IMR-90 (cell line): ENCODE data around the gene TP53BP1. TPM values are rescaled to one million over a fixed set of nuclear protein-coding genes. Genes with fewer than 3 reads are reported as not detected.
A peak's percentile ranks its signal among the peaks of the same experiment; 100 is the strongest.

ENCODE experiments used
- ATAC-seq: fragments of 200-7000 bp; cut with Tn5 transposase; 2 replicates; pipeline ENCODE4 v1.9.1; 2020; ENCODE audit warnings: low read depth, mild to moderate bottlenecking, moderate library complexity
- BruUV-seq: library from RNA; stranded (reverse); fragments of 400-500 nt; replicated peaks from 2 replicates; lab custom pipeline; 2021; lab: Mats Ljungman, UMichigan
- CTCF ChIA-PET: fragments of 300-600 bp; formaldehyde crosslinking; extraction: SDS; loops from one replicate; lab custom pipeline; 2021; ENCODE audit warnings: antibody characterized with exemption; lab: Yijun Ruan, JAX
- POLR2A ChIA-PET: fragments of 300-600 bp; sonication (Branson Sonifier 250); formaldehyde crosslinking; loops from one replicate; lab custom pipeline; 2022; ENCODE audit warnings: antibody characterized with exemption; ENCODE audit not compliant: unreplicated experiment; lab: Charles Lee
- DNase-seq: peaks from one replicate; pipeline ENCODE4 v3.0.0; 2013
- H2AFZ ChIP-seq: replicated peaks from 2 replicates; pipeline ENCODE3; 2013; ENCODE audit warnings: low read length, mild to moderate bottlenecking; ENCODE audit not compliant: poor library complexity
- H2AK5ac ChIP-seq: 2 replicates; pipeline ENCODE4 v1.6.1; 2013; ENCODE audit warnings: low read depth, low read length, inconsistent platforms
- H2AK9ac ChIP-seq: replicated peaks from 2 replicates; pipeline ENCODE3; 2013; ENCODE audit warnings: mild to moderate bottlenecking, low read depth, low read length, moderate library complexity; ENCODE audit not compliant: poor library complexity
- H2BK120ac ChIP-seq: 2 replicates; pipeline ENCODE4 v1.6.1; 2013; ENCODE audit warnings: low read depth, low read length, inconsistent platforms
- H2BK15ac ChIP-seq: 3 replicates; pipeline ENCODE4 v1.6.1; 2013; ENCODE audit warnings: low read depth, low read length, inconsistent platforms
- H2BK20ac ChIP-seq: 2 replicates; pipeline ENCODE4 v1.6.1; 2013; ENCODE audit warnings: low read depth, mild to moderate bottlenecking, inconsistent platforms, low read length, moderate library complexity
- H2BK5ac ChIP-seq: 2 replicates; pipeline ENCODE4 v1.6.1; 2013; ENCODE audit warnings: mild to moderate bottlenecking, low read depth, low read length, inconsistent platforms; ENCODE audit not compliant: poor library complexity, severe bottlenecking
- H3K14ac ChIP-seq: replicated peaks from 2 replicates; pipeline ENCODE4 v1.6.1; 2013; ENCODE audit warnings: low read depth, low read length, inconsistent platforms
- H3K18ac ChIP-seq: 2 replicates; pipeline ENCODE4 v1.6.1; 2013; ENCODE audit warnings: low read depth, low read length, control low read depth
- H3K23ac ChIP-seq: 2 replicates; pipeline ENCODE4 v1.6.1; 2013; ENCODE audit warnings: low read depth, low read length, inconsistent platforms
- H3K27ac ChIP-seq: 2 replicates; pipeline ENCODE4 v1.5.1; 2013; ENCODE audit warnings: mild to moderate bottlenecking, control low read depth, low read length; ENCODE audit not compliant: insufficient read depth
- H3K27me3 ChIP-seq: 2 replicates; pipeline ENCODE4 v1.6.1; 2013; ENCODE audit warnings: low read length; ENCODE audit not compliant: control insufficient read depth, insufficient read depth
- H3K36me3 ChIP-seq: 2 replicates; pipeline ENCODE4 v1.6.1; 2013; ENCODE audit warnings: low read length, mixed read lengths; ENCODE audit not compliant: control insufficient read depth, insufficient read depth
- H3K4ac ChIP-seq: 2 replicates; pipeline ENCODE4 v1.6.1; 2013; ENCODE audit warnings: low read depth, low read length, inconsistent platforms
- H3K4me1 ChIP-seq: 2 replicates; pipeline ENCODE4 v1.6.1; 2013; ENCODE audit warnings: low read length, mixed read lengths; ENCODE audit not compliant: control insufficient read depth, insufficient read depth
- H3K4me2 ChIP-seq: 2 replicates; pipeline ENCODE4 v1.6.1; 2013; ENCODE audit warnings: low read depth, mild to moderate bottlenecking, control low read depth, low read length, moderate library complexity
- H3K4me3 ChIP-seq: 2 replicates; pipeline ENCODE4 v1.5.1; 2013; ENCODE audit warnings: low read depth, mild to moderate bottlenecking, control low read depth, low read length, moderate library complexity; ENCODE audit not compliant: insufficient read depth
- H3K56ac ChIP-seq: 2 replicates; pipeline ENCODE4 v1.6.1; 2013; ENCODE audit warnings: low read length, inconsistent platforms; ENCODE audit not compliant: insufficient read depth; ENCODE audit errors: extremely low read depth
- H3K79me1 ChIP-seq, 2 experiments: 2 replicates each; pipeline ENCODE4 v1.6.1; 2013; ENCODE audit warnings: low read length in 2 of 2, inconsistent platforms in 1 of 2, low read depth in 1 of 2
- H3K9ac ChIP-seq: 2 replicates; pipeline ENCODE4 v1.6.1; 2013; ENCODE audit warnings: low read depth, low read length, control low read depth
- H3K9me1 ChIP-seq: 2 replicates; pipeline ENCODE4 v1.6.1; 2013; ENCODE audit warnings: low read length, inconsistent platforms; ENCODE audit not compliant: insufficient read depth
- H3K9me3 ChIP-seq: 2 replicates; pipeline ENCODE4 v1.6.1; 2013; ENCODE audit warnings: low read length; ENCODE audit not compliant: control insufficient read depth, insufficient read depth
- H4K20me1 ChIP-seq: 2 replicates; pipeline ENCODE4 v1.6.1; 2013; ENCODE audit warnings: low read length, inconsistent platforms; ENCODE audit not compliant: insufficient read depth
- H4K5ac ChIP-seq: 2 replicates; pipeline ENCODE4 v1.6.1; 2013; ENCODE audit warnings: mild to moderate bottlenecking, low read depth, low read length, control low read depth
- H4K8ac ChIP-seq, 2 experiments: 2 replicates each; pipeline ENCODE4 v1.6.1; 2013; ENCODE audit warnings: low read depth in 2 of 2, low read length in 2 of 2, control low read depth in 1 of 2, inconsistent platforms in 1 of 2
- H4K91ac ChIP-seq: 2 replicates; pipeline ENCODE4 v1.6.1; 2013; ENCODE audit warnings: low read depth, low read length, inconsistent platforms; ENCODE audit not compliant: insufficient read depth
- BHLHE40 ChIP-seq: fragments of 150-350 bp; IDR thresholded peaks from 2 replicates; pipeline ENCODE4 v1.6.1; 2016; ENCODE audit warnings: mild to moderate bottlenecking, low read depth, low read length
- MAFK ChIP-seq: IDR thresholded peaks from 2 replicates; pipeline ENCODE4 v1.6.1; 2012; ENCODE audit warnings: low read depth, low read length, improper control_type of control experiment
- NFE2L2 ChIP-seq: fragments of 150-350 bp; IDR thresholded peaks from 2 replicates; pipeline ENCODE4 v1.6.1; 2016; ENCODE audit warnings: low read depth, mild to moderate bottlenecking, low read length
- POLR2A ChIP-seq: IDR thresholded peaks from 2 replicates; pipeline ENCODE4 v1.6.1; 2012; ENCODE audit warnings: mild to moderate bottlenecking, low read depth, low read length
- RAD21 ChIP-seq: IDR thresholded peaks from 2 replicates; pipeline ENCODE4 v1.6.1; 2012; ENCODE audit warnings: low read length, improper control_type of control experiment
- RCOR1 ChIP-seq: IDR thresholded peaks from 2 replicates; pipeline ENCODE4 v1.6.1; 2012; ENCODE audit warnings: mild to moderate bottlenecking, low read length, improper control_type of control experiment; ENCODE audit not compliant: insufficient replicate concordance
- SMC3 ChIP-seq: fragments of 150-350 bp; IDR thresholded peaks from 2 replicates; pipeline ENCODE4 v1.6.1; 2016; ENCODE audit warnings: low read depth, mild to moderate bottlenecking, antibody characterized with exemption, low read length, moderate library complexity
- WGBS, 2 experiments: methylation state at CpG; one replicate each; pipeline versions ENCODE4 v1.1.5 to v1.1.7; 2013; ENCODE audit warnings: missing lambda C conversion rate in 2 of 2; ENCODE audit not compliant: insufficient read length in 1 of 2; ENCODE audit errors: extremely low coverage in 2 of 2; 5-methylcytosine and 5-hydroxymethylcytosine counted together
- dilution Hi-C: fragments of 300-500 bp; cut with HindIII; formaldehyde crosslinking; loops from one replicate; pipeline ENCODE4 v1.14.3; 2018; ENCODE audit warnings: low sequenced_read_pairs; ENCODE audit not compliant: unreplicated experiment
- in situ Hi-C: fragments of 300-500 bp; cut with MboI; formaldehyde crosslinking; loops from 3 replicates; pipeline ENCODE4 v1.14.3; 2019; ENCODE audit warnings: low sequenced_read_pairs, inconsistent platforms, mixed read lengths
- intact Hi-C: fragments of 100-400 bp; cut with micrococcal nuclease; formaldehyde crosslinking; loops from 2 replicates; pipeline ENCODE4 v1.10.0; 2022
- polyA plus RNA-seq, 3 experiments: library from polyadenylated mRNA; depleted of rRNA; stranded (reverse); fragments of >200 nt; gene quantifications; 2 replicates each; pipeline ENCODE4 v1.2.3, GENCODE V29; 2012; ENCODE audit warnings: low replicate concordance in 1 of 3
- total RNA-seq: library from RNA; depleted of rRNA; stranded (reverse); fragments of >200 nt; gene quantifications from 2 replicates; pipeline ENCODE4 v1.2.3, GENCODE V29; 2012
- TF ChIP-seq, protein P1 (sequence below): fragments of 150-350 bp; IDR thresholded peaks from 2 replicates; pipeline ENCODE4 v1.6.1; 2017; ENCODE audit warnings: mild to moderate bottlenecking, antibody characterized with exemption, low read length, low read depth
- TF ChIP-seq, protein P2 (sequence below): fragments of 150-350 bp; IDR thresholded peaks from 2 replicates; pipeline ENCODE4 v1.6.1; 2016; ENCODE audit warnings: low read depth, mild to moderate bottlenecking, low read length, moderate library complexity, borderline replicate concordance

The TP53BP1 gene
- total and polyA plus RNA-seq, 2 of the 4 experiments (the other 2 are of a cell fraction): 36.3 to 64.5 TPM

DNA sequence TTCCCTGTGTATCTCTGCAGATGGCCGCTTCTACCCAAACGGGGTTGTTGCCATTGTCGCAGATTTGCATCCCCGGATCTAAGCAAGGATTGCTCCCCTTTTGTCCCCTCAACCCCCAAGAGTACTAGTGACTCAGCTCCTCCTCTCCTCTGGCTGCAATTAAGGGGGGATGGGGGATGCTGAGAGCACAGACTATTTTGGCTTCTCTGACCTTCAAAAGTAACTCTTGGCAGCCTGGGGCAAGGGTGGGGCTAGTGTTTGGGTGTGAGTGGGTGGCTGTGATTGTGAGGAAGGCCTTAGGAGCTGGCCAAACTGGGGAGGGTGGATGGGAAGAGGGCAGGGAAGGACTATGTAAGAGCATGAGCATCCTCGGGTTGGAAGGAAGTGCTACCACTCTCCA lies 23.2 kb upstream of the TP53BP1 start:
- Histone ChIP-seq H2BK20ac (peak overlapping the region; percentile 84), H3K4me2 (peak overlapping the region; percentile 74), H3K79me1 (peaks cover 26 to 59% of the 10 kb centered on the region in 2 experiments), H4K5ac (peak overlapping the region; percentile 23), H3K27ac (peak overlapping the region; percentile 81), H3K4ac (peak overlapping the region; percentile 91), H2BK5ac (peak overlapping the region; percentile 85), H3K23ac (peak overlapping the region; percentile 78), H3K56ac (peak overlapping the region; percentile 77), H3K9me1 (peaks cover 30% of the 10 kb centered on the region), H4K20me1 (peaks cover 24% of the 10 kb centered on the region), H3K18ac (peak overlapping the region; percentile 58), H3K9ac (peak overlapping the region; percentile 47), H2BK120ac (peak overlapping the region; percentile 95), H2AFZ (peak overlapping the region; percentile 73), H3K14ac (peak overlapping the region; percentile 90), H4K91ac (peak overlapping the region; percentile 74), H2BK15ac (peak overlapping the region; percentile 68; the same call in 2 of the 3 replicates), H3K4me3 (peak overlapping the region; percentile 79; the same call in 1 of the 2 replicates), H3K36me3 (peaks cover 7% of the 10 kb centered on the region), H4K8ac (peak overlapping the region; percentile 20 to 91; a peak in 3 of 4 replicates), H3K9me3 (no peaks in the 10 kb centered on the region), H2AK9ac (peak overlapping the region; percentile 74), H3K27me3 (no peaks in the 10 kb centered on the region), H3K4me1 (peaks cover 22% of the 10 kb centered on the region), H2AK5ac (peak overlapping the region; percentile 79)
- TF ChIP-seq SMC3 (no peak), POLR2A (no peak), RAD21 (no peak), NFE2L2 (no peak), MAFK (no peak), RCOR1 (no peak), BHLHE40 (no peak)
- TF ChIP-seq, protein P1, sequence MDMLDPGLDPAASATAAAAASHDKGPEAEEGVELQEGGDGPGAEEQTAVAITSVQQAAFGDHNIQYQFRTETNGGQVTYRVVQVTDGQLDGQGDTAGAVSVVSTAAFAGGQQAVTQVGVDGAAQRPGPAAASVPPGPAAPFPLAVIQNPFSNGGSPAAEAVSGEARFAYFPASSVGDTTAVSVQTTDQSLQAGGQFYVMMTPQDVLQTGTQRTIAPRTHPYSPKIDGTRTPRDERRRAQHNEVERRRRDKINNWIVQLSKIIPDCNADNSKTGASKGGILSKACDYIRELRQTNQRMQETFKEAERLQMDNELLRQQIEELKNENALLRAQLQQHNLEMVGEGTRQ: no peak
- TF ChIP-seq, protein P2, sequence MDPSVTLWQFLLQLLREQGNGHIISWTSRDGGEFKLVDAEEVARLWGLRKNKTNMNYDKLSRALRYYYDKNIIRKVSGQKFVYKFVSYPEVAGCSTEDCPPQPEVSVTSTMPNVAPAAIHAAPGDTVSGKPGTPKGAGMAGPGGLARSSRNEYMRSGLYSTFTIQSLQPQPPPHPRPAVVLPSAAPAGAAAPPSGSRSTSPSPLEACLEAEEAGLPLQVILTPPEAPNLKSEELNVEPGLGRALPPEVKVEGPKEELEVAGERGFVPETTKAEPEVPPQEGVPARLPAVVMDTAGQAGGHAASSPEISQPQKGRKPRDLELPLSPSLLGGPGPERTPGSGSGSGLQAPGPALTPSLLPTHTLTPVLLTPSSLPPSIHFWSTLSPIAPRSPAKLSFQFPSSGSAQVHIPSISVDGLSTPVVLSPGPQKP: no peak
- WGBS, 2 experiments: no CpG with 5 or more reads among the region's 5 CpGs
- in situ Hi-C loops (no loop called here), dilution Hi-C loops (no loop called here), intact Hi-C loops (loop anchor here (2.0 to 10.0 kb wide), 2 partner anchors 23 to 259 kb away; partner anchors contain the start of genes ELL3 and TP53BP1)
- DNase-seq (no peak), ATAC-seq (peak; percentile 7)
- BruUV-seq: no TSS peak
- ChIA-PET CTCF (interaction anchor here (1.5 kb wide), 1 partner anchor 75 kb away, joined by 5 read pairs; no protein-coding TSS in a partner anchor), POLR2A (no interaction called here)
